Ovary (tissue), 3 donors: ENCODE measurements around the gene CCDC137.

Experiments
- EP300 ChIP-seq: sonication (generic); formaldehyde crosslinking; IDR thresholded peaks from one replicate; pipeline ENCODE4 v1.6.1; 2017; ENCODE audit warnings: antibody characterized with exemption
- POLR2A ChIP-seq: fragments of 450-650 bp; IDR thresholded peaks from one replicate; pipeline ENCODE4 v1.6.1; 2017; ENCODE audit warnings: antibody characterized with exemption, mild to moderate bottlenecking, moderate library complexity
- TF ChIP-seq, protein P1 (sequence below), 3 donors: fragments of 450-650 bp in 2 of 3; fragments of 200-600 bp in 1 of 3; IDR thresholded peaks; one replicate each; pipeline versions ENCODE4 v1.5.1 to v1.8.0; 2016 to 2022; ENCODE audit warnings: antibody characterized with exemption in 3 of 3, mild to moderate bottlenecking in 1 of 3
- donor health status: DM: no; HTN: no; CAD: no.

DNA sequence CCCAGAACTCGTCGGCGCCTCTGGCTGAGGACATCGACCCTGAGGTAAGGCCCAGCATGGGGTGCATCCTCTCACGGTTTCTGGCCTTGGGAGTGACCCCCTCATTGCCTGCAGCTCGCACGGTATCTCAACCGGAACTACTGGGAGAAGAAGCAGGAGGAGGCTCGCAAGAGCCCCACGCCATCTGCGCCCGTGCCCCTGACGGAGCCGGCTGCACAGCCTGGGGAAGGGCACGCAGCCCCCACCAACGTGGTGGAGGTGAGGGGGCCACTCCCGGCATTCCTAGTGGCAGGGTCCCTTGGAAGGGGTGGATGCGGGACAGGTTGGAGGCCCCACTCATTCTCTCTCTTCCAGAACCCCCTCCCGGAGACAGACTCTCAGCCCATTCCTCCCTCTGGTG is 28.3 kb downstream of the CCDC137 start:
- no peak for TF ChIP-seq POLR2A
- TF ChIP-seq, protein P1, sequence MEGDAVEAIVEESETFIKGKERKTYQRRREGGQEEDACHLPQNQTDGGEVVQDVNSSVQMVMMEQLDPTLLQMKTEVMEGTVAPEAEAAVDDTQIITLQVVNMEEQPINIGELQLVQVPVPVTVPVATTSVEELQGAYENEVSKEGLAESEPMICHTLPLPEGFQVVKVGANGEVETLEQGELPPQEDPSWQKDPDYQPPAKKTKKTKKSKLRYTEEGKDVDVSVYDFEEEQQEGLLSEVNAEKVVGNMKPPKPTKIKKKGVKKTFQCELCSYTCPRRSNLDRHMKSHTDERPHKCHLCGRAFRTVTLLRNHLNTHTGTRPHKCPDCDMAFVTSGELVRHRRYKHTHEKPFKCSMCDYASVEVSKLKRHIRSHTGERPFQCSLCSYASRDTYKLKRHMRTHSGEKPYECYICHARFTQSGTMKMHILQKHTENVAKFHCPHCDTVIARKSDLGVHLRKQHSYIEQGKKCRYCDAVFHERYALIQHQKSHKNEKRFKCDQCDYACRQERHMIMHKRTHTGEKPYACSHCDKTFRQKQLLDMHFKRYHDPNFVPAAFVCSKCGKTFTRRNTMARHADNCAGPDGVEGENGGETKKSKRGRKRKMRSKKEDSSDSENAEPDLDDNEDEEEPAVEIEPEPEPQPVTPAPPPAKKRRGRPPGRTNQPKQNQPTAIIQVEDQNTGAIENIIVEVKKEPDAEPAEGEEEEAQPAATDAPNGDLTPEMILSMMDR (IDR thresholded peaks at IDR 0.05), result no peak
- no peak for TF ChIP-seq EP300
